T-cell (primary cell): Measurements from ENCODE around the gene PLCL1. TPM values are rescaled to one million over a fixed set of nuclear protein-coding genes. Genes with fewer than 3 reads are reported as not detected.

Experiments used
- ATAC-seq, 4 experiments: fragments of 200-7000 bp in 3 of 4; fragments of 150-1000 bp in 1 of 4; cut with Tn5 transposase; replicated peaks in 1 of 4; 1 replicate in 3 of 4; 2 replicates in 1 of 4; pipeline ENCODE4 v1.10.0; 2021; ENCODE audit warnings: moderate library complexity in 3 of 4, mild to moderate bottlenecking in 2 of 4, moderate number of reproducible peaks in 1 of 4
- CTCF ChIA-PET, 2 donors: fragments of 300-600 bp; sonication (Branson Sonifier 250); formaldehyde crosslinking; loops; one replicate each; lab custom pipeline; 2022; ENCODE audit warnings: antibody characterized with exemption in 2 of 2; lab: Charles Lee
- POLR2A ChIA-PET, 2 donors: fragments of 300-600 bp; sonication (Branson Sonifier 250); formaldehyde crosslinking; loops; one replicate each; lab custom pipeline; 2022; ENCODE audit warnings: antibody characterized with exemption in 2 of 2; lab: Charles Lee
- DNase-seq, 35 experiments: peaks; one replicate each; pipeline versions ENCODE4 v3.0.0 to v3.0.0-alpha.2; 2013 to 2023
- H3K27ac ChIP-seq: one replicate; pipeline ENCODE4 v1.5.1; 2013; ENCODE audit warnings: low read length
- H3K27me3 ChIP-seq, 2 experiments: replicated peaks in 1 of 2; 1 replicate in 1 of 2; 2 replicates in 1 of 2; pipeline versions ENCODE4 v1.6.1 to v1.7.0; 2013; ENCODE audit warnings: low read length in 1 of 2, mixed read lengths in 1 of 2; ENCODE audit not compliant: control insufficient read depth in 2 of 2, insufficient read depth in 2 of 2; ENCODE audit errors: extremely low read depth in 1 of 2
- H3K36me3 ChIP-seq, 2 donors: 1 replicate in 1 of 2; 2 replicates in 1 of 2; pipeline versions ENCODE4 v1.6.1 to v1.7.0; 2013; ENCODE audit warnings: low read length in 1 of 2; ENCODE audit not compliant: control insufficient read depth in 2 of 2, insufficient read depth in 1 of 2; ENCODE audit errors: extremely low read depth in 1 of 2
- H3K4me1 ChIP-seq, 2 experiments: 1 replicate in 1 of 2; 2 replicates in 1 of 2; pipeline versions ENCODE4 v1.6.1 to v1.7.0; 2013; ENCODE audit warnings: low read length in 2 of 2, mixed read lengths in 1 of 2; ENCODE audit not compliant: insufficient read depth in 2 of 2, control insufficient read depth in 1 of 2; ENCODE audit errors: extremely low read depth in 1 of 2
- H3K4me3 ChIP-seq, 2 donors: 1 replicate in 1 of 2; 2 replicates in 1 of 2; pipeline versions ENCODE4 v1.5.1 to v1.7.0; 2013; ENCODE audit warnings: mild to moderate bottlenecking in 2 of 2, low read length in 1 of 2, moderate library complexity in 1 of 2; ENCODE audit not compliant: control insufficient read depth in 1 of 2; ENCODE audit errors: extremely low read depth in 1 of 2
- H3K9me3 ChIP-seq: 2 replicates; pipeline ENCODE4 v1.7.0; 2013
- H3K27ac Mint-ChIP-seq, 2 donors: one replicate each; pipeline ENCODE4 v1.8.0; 2020 to 2021; ENCODE audit warnings: mild to moderate bottlenecking in 2 of 2, mixed read lengths in 2 of 2
- H3K27me3 Mint-ChIP-seq, 2 donors: one replicate each; pipeline ENCODE4 v1.8.0; 2021 to 2022; ENCODE audit warnings: mixed read lengths in 2 of 2
- H3K36me3 Mint-ChIP-seq: one replicate; pipeline ENCODE4 v1.8.0; 2021; ENCODE audit warnings: mixed read lengths
- H3K4me1 Mint-ChIP-seq, 3 donors: one replicate each; pipeline ENCODE4 v1.8.0; 2020 to 2022; ENCODE audit warnings: mixed read lengths in 3 of 3, mild to moderate bottlenecking in 1 of 3
- H3K4me3 Mint-ChIP-seq, 3 donors: one replicate each; pipeline ENCODE4 v1.8.0; 2020 to 2022; ENCODE audit warnings: mild to moderate bottlenecking in 3 of 3, mixed read lengths in 3 of 3, moderate library complexity in 3 of 3
- H3K9me3 Mint-ChIP-seq, 3 donors: one replicate each; pipeline ENCODE4 v1.8.0; 2020 to 2022; ENCODE audit warnings: mixed read lengths in 3 of 3
- WGBS: methylation state at CpG from one replicate; pipeline ENCODE4 v1.1.5; 2013; ENCODE audit warnings: missing lambda C conversion rate; ENCODE audit not compliant: insufficient coverage; 5-methylcytosine and 5-hydroxymethylcytosine counted together
- total RNA-seq, 35 experiments: library from RNA in 6 of 35; stranded (reverse) in 6 of 35; fragments of 120-200 nt in 1 of 35; gene quantifications; one replicate each; pipeline versions ENCODE4 v1.2.1 to v1.2.4 and lab custom pipeline; 2013 to 2026

Gene PLCL1
- total RNA-seq, 5 donors from 2014 or later (not counting 1 experiment from before 2014, with no cell fraction given), result 15.3 to 24.7 (median 20.3) TPM

GRCh38 chr2:198175271-198175670 lies 370.9 kb downstream of the PLCL1 start:
- Mint-ChIP-seq H3K4me3 (no peak overlapping the region), H3K27me3 (peaks cover 0 to 1% of the 10 kb centered on the region in 2 donors), H3K4me1 (no peaks in the 10 kb centered on the region), H3K36me3 (no peaks in the 10 kb centered on the region), H3K9me3 (peaks cover 8 to 30% (median 9%) of the 10 kb centered on the region in 3 donors), H3K27ac (no peak overlapping the region)
- ChIA-PET CTCF (interaction anchor here in 1 of 2 donors (0.7 kb wide), 1 partner anchor 1062 kb away, joined by 3 read pairs; no protein-coding TSS in a partner anchor), POLR2A (no interaction called here)
- Histone ChIP-seq H3K27me3 (no peaks in the 10 kb centered on the region), H3K4me3 (no peak overlapping the region), H3K4me1 (no peaks in the 10 kb centered on the region), H3K27ac (no peak overlapping the region), H3K36me3 (no peaks in the 10 kb centered on the region), H3K9me3 (peaks cover 8% of the 10 kb centered on the region)
- WGBS, result no CpG with 5 or more reads among the region's 3 CpGs
- no peak for ATAC-seq
- DNase-seq, result no peak

GRCh38 chr2:198177040-198177439 lies 372.6 kb downstream of the PLCL1 start:
- ChIA-PET CTCF (no interaction called here), POLR2A (no interaction called here)
- no peak overlapping the region for H3K4me3 ChIP-seq
- Mint-ChIP-seq H3K4me1 (no peaks in the 10 kb centered on the region), H3K27me3 (peaks cover 0 to 7% of the 10 kb centered on the region in 2 donors), H3K27ac (no peak overlapping the region), H3K4me3 (no peak overlapping the region), H3K36me3 (no peaks in the 10 kb centered on the region), H3K9me3 (peaks cover 8 to 31% (median 9%) of the 10 kb centered on the region in 3 donors)
- ATAC-seq (no peak), DNase-seq (no peak)
- no peaks in the 10 kb centered on the region for H3K27me3 ChIP-seq
- 57% methylated on average over 1 of the region's 2 CpGs for WGBS
- H3K27ac ChIP-seq, result no peak overlapping the region
- peaks cover 8% of the 10 kb centered on the region for H3K9me3 ChIP-seq
- H3K4me1 ChIP-seq, result no peaks in the 10 kb centered on the region
- H3K36me3 ChIP-seq, result no peaks in the 10 kb centered on the region

GRCh38 chr2:198178766-198179165 lies 374.4 kb downstream of the PLCL1 start:
- Histone ChIP-seq H3K4me3 (no peak overlapping the region), H3K27me3 (peaks cover 0 to 3% of the 10 kb centered on the region in 2 experiments), H3K27ac (no peak overlapping the region), H3K36me3 (no peaks in the 10 kb centered on the region), H3K4me1 (no peaks in the 10 kb centered on the region), H3K9me3 (peaks cover 8% of the 10 kb centered on the region)
- peaks cover 0 to 7% of the 10 kb centered on the region in 2 donors for H3K27me3 Mint-ChIP-seq
- DNase-seq (no peak), ATAC-seq (no peak)
- H3K36me3 Mint-ChIP-seq, result no peaks in the 10 kb centered on the region
- H3K4me1 Mint-ChIP-seq, result no peaks in the 10 kb centered on the region
- H3K27ac Mint-ChIP-seq, result no peak overlapping the region
- H3K4me3 Mint-ChIP-seq, result no peak overlapping the region
- H3K9me3 Mint-ChIP-seq, result peaks cover 8 to 31% (median 9%) of the 10 kb centered on the region in 3 donors
- ChIA-PET CTCF (no interaction called here), POLR2A (interaction anchor here in 1 of 2 donors (0.6 kb wide), 1 partner anchor 24 kb away, joined by 4 read pairs; no protein-coding TSS in a partner anchor)

DNA sequence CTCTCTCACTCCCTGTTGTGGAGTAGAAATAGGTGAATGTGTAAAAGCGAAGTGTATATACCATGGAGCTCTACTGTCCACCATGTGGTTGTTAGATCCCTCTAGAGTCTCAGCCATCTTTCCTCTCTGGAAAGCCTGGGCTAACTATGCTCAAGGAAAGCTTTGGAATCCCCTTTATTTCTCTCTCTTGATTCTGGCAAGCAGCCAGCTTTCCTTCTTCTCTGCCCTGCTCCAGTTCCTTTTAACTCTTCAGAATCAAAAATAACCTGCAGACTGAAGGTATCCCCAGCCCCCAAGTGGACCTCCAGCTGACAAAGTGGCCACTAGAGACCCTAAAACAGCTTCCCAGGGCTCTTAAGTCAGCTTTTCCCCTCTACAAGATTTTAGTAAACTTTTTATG lies 381.9 kb downstream of the PLCL1 start:
- CTCF ChIA-PET, result no interaction called here
- Mint-ChIP-seq H3K4me1 (no peaks in the 10 kb centered on the region), H3K4me3 (no peak overlapping the region), H3K27me3 (peaks cover 8 to 9% of the 10 kb centered on the region in 2 donors), H3K27ac (no peak overlapping the region), H3K9me3 (peaks cover 0 to 4% (median 2%) of the 10 kb centered on the region in 3 donors), H3K36me3 (no peaks in the 10 kb centered on the region)
- Histone ChIP-seq H3K4me1 (no peaks in the 10 kb centered on the region), H3K27me3 (peaks cover 0 to 11% of the 10 kb centered on the region in 2 experiments), H3K4me3 (no peak overlapping the region), H3K27ac (no peak overlapping the region), H3K9me3 (no peaks in the 10 kb centered on the region), H3K36me3 (no peaks in the 10 kb centered on the region)
- no CpG with 5 or more reads among the region's 1 CpG for WGBS
- POLR2A ChIA-PET, result no interaction called here
- no peak for DNase-seq
- no peak for ATAC-seq

- Mint-ChIP-seq H3K36me3 (no peaks in the 10 kb centered on the region), H3K4me3 (no peak overlapping the region), H3K27me3 (peaks cover 8 to 9% of the 10 kb centered on the region in 2 donors), H3K4me1 (no peaks in the 10 kb centered on the region), H3K27ac (no peak overlapping the region), H3K9me3 (peaks cover 0 to 4% (median 2%) of the 10 kb centered on the region in 3 donors)
- WGBS, result no CpG with 5 or more reads among the region's 1 CpG
- Histone ChIP-seq H3K27me3 (peaks cover 0 to 11% of the 10 kb centered on the region in 2 experiments), H3K4me3 (no peak overlapping the region), H3K9me3 (no peaks in the 10 kb centered on the region), H3K36me3 (no peaks in the 10 kb centered on the region), H3K4me1 (no peaks in the 10 kb centered on the region), H3K27ac (no peak overlapping the region)
- ChIA-PET POLR2A (no interaction called here), CTCF (no interaction called here)
- ATAC-seq (no peak), DNase-seq (no peak)
Observed at GRCh38 chr2:198187841-198188240, 383.4 kb downstream of the PLCL1 start.

GRCh38 chr2:198188982-198189381 lies 384.6 kb downstream of the PLCL1 start:
- Histone ChIP-seq H3K9me3 (no peaks in the 10 kb centered on the region), H3K36me3 (no peaks in the 10 kb centered on the region), H3K27me3 (peaks cover 0 to 9% of the 10 kb centered on the region in 2 experiments), H3K4me3 (no peak overlapping the region), H3K27ac (no peak overlapping the region), H3K4me1 (no peaks in the 10 kb centered on the region)
- peaks cover under 1% of the 10 kb centered on the region for H3K36me3 Mint-ChIP-seq
- H3K4me3 Mint-ChIP-seq, result no peak overlapping the region
- no peaks in the 10 kb centered on the region for H3K4me1 Mint-ChIP-seq
- ChIA-PET CTCF (no interaction called here), POLR2A (no interaction called here)
- DNase-seq (no peak), ATAC-seq (no peak)
- H3K27me3 Mint-ChIP-seq, result peaks cover 8 to 11% of the 10 kb centered on the region in 2 donors
- H3K27ac Mint-ChIP-seq, result no peak overlapping the region
- WGBS, result 77% methylated on average over 5 of the region's 13 CpGs
- peaks cover 0 to 4% (median 2%) of the 10 kb centered on the region in 3 donors for H3K9me3 Mint-ChIP-seq
